Measurements from ENCODE around the gene ANO8. TPM values are rescaled to one million over a fixed set of nuclear protein-coding genes. Genes with fewer than 3 reads are reported as not detected.
"Not testable (repeated sequence)": the region's sequence is repeated elsewhere in the genome, so short reads cannot be mapped to it uniquely, and the experiment has no call there.

ANO8 gene
- total and polyA plus RNA-seq, 8 donors: 9.8 to 21.0 (median 12.2) TPM

- intact Hi-C loops (cut with DNase I): no loop called here
- no peak for ATAC-seq
- no peak overlapping the region for H3K27ac ChIP-seq
These were observed 43.6 kb upstream of the ANO8 start for GRCh38 chr19:17378271-17378670.

GRCh38 chr19:17376935-17377600, 42.4 kb upstream of the ANO8 start, which contains the start of gene PLVAP:
PLVAP (minus strand) TSS chr19:17377342; CDS start chr19:17377288, 54 bp downstream.
- Histone ChIP-seq H3K36me3 (no peaks in the 10 kb centered on the region), H3K27me3 (peaks cover 0 to 19% of the 10 kb centered on the region in 2 donors), H3K27ac (peak within 1 kb of the TSS in 1 of 2 donors; percentile 37), H3K9me3 (no peaks in the 10 kb centered on the region), H3K4me1 (peaks cover 0 to 24% of the 10 kb centered on the region in 2 donors), H3K4me3 (peak within 1 kb of the TSS in 1 of 2 donors; percentile 13)
- intact Hi-C loops (cut with DNase I): no loop called here
- no peak for TF ChIP-seq CTCF (IDR thresholded peaks at IDR 0.05)
- no peak for DNase-seq
- ATAC-seq: peak; percentile 47

More at GRCh38 chr19:17378271-17378670, 43.6 kb upstream of the ANO8 start:
- H3K27me3 ChIP-seq: peaks cover 0 to 19% of the 10 kb centered on the region in 2 donors
- no peaks in the 10 kb centered on the region for H3K9me3 ChIP-seq
- H3K36me3 ChIP-seq: no peaks in the 10 kb centered on the region
- TF ChIP-seq CTCF (IDR thresholded peaks at IDR 0.05): no peak
- H3K4me3 ChIP-seq: no peak overlapping the region
- H3K4me1 ChIP-seq: peaks cover 0 to 35% of the 10 kb centered on the region in 2 donors
- DNase-seq: no peak

GRCh38 chr19:17370026-17370587, 35.5 kb upstream of the ANO8 start:
- H3K4me1 ChIP-seq: peaks cover 0 to 12% of the 10 kb centered on the region in 2 donors
- H3K27ac ChIP-seq: peak overlapping the region in 1 of 2 donors; percentile 58
- ATAC-seq (peak; percentile 66), DNase-seq (peak in 1 of 4 donors; percentile 50)
- no peak for TF ChIP-seq CTCF (IDR thresholded peaks at IDR 0.05)
- intact Hi-C loops (cut with DNase I): no loop called here
- no peaks in the 10 kb centered on the region for H3K27me3 ChIP-seq
- H3K36me3 ChIP-seq: no peaks in the 10 kb centered on the region
- H3K4me3 ChIP-seq: no peak overlapping the region
- H3K9me3 ChIP-seq: no peaks in the 10 kb centered on the region

GRCh38 chr19:17365361-17365760, 30.7 kb upstream of the ANO8 start:
- no peak for TF ChIP-seq CTCF (IDR thresholded peaks at IDR 0.05)
- no peaks in the 10 kb centered on the region for H3K9me3 ChIP-seq
- ATAC-seq (no peak), DNase-seq (no peak)
- H3K27ac ChIP-seq: no peak overlapping the region
- peaks cover 0 to 9% of the 10 kb centered on the region in 2 donors for H3K4me1 ChIP-seq
- no peak overlapping the region for H3K4me3 ChIP-seq
- no peaks in the 10 kb centered on the region for H3K27me3 ChIP-seq
- no peaks in the 10 kb centered on the region for H3K36me3 ChIP-seq
- intact Hi-C loops (cut with DNase I): no loop called here

GRCh38 chr19:17363852-17364605, 29.4 kb upstream of the ANO8 start:
- intact Hi-C loops (cut with DNase I); ATAC-seq: not testable (repeated sequence)

More at GRCh38 chr19:17363852-17364605, 29.4 kb upstream of the ANO8 start:
- not testable (repeated sequence) for H3K4me3 ChIP-seq, H3K27me3 ChIP-seq, H3K4me1 ChIP-seq, H3K9me3 ChIP-seq, DNase-seq, H3K36me3 ChIP-seq, H3K27ac ChIP-seq
